ELF-1 (cell line): ENCODE measurements around the gene SLC39A7.
"Not testable (repeated sequence)": the region's sequence is repeated elsewhere in the genome, so short reads cannot be mapped to it uniquely, and the experiment has no call there.

ENCODE experiments used
- DNase-seq: peaks from one replicate; pipeline ENCODE4 v3.0.0-alpha.2; 2016; ENCODE audit warnings: low read depth, low spot score

The SLC39A7 gene

DNA sequence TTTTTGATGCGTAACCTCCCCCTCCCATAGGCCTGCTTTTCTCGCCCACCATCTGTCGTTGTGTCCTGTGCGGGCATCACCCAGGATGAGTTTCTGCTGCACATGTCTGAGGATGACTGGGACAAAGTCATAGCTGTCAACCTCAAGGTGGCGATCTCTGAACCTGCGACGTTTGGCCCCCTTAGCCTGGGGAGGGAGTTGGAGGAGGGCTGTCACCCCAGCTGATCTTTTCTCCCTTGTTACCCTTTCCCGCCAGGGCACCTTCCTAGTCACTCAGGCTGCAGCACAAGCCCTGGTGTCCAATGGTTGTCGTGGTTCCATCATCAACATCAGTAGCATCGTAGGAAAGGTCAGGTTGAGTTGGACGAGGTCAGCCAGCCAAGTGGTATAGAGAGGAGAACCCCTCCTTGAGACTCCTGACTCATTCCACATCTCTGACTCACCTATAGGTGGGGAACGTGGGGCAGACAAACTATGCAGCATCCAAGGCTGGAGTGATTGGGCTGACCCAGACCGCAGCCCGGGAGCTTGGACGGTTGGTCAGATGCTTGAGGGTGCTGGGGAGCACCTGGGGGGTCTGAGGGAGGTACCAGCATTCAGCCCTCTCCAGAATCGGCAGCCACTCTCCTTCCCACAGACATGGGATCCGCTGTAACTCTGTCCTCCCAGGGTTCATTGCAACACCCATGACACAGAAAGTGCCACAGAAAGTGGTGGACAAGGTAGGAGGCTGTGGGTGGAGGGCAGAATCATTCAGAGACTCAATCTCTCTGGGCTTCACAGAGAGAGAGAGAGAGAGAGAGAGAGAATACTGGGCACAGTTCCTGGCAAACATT lies 4.7 kb downstream of the SLC39A7 start:
- DNase-seq = no peak

DNA sequence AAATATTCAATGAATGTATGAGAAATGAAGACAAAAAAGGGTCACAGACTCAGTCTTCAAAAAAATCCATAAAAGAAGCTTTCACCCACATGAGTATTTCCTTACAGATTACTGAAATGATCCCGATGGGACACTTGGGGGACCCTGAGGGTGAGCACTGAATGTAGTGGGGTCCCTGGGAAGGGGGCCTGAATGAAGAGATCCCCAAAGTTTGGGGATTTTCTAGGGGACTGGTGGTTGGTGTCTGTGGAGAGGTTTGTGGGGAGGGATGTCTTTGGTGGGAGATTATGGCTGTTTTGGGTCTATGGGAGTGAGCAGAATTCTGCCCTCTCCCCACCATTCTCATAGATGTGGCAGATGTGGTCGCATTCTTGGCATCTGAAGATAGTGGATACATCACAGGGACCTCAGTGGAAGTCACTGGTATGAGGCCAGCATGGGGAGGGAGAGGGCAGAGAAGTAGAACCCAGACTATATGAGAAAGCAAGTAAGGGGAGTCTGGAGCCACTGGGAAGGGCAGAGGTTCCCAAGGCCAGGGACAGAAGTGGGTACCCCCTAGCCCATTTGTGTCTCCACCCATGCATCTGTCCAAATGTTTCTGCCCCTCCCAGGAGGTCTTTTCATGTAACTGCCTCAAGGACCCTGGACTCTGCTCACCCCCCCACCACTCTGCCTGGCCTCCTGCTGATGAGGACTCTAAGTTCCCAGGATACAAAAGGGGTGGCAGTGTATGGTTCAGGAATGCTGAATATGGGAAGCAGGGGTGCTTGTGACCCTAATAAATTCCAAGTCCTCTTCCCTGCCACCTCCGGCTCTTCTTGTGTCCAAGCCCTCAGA lies 5.6 kb downstream of the SLC39A7 start:
- DNase-seq = no peak

DNA sequence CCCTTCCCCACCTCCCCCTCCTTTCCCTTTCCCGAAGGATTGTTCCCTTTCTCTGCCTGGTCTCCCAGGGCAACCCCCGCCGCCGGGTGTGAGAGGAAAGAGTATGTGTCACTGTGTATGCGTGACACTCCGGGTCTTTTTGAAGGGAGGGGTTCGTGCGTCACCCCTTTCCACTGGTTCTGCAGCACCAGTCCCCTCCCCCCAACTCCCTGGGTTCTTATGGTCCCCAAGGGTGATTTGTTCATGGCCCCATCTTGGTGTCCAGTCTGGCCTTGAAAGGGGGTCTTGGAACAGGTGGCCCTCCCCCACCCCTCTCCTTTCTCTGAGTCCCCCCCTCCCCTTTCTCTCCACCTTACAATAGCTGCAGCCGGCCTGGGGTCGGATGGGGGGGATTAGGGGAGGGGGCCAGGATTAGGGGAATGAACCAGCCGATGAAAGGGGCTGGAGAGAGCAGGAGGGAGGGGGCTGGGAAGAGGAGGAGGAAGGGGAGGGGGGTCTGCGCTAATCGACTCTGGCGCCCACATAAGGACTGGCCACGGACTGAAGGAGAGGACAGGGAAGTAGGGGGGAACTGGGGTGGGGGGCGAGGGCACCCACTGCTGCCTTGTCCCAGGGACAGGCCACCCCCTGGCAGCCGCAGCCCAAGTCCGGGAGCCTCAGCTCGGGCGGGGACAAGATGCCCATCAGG lies 6.3 kb downstream of the SLC39A7 start:
- no peak for DNase-seq

DNA sequence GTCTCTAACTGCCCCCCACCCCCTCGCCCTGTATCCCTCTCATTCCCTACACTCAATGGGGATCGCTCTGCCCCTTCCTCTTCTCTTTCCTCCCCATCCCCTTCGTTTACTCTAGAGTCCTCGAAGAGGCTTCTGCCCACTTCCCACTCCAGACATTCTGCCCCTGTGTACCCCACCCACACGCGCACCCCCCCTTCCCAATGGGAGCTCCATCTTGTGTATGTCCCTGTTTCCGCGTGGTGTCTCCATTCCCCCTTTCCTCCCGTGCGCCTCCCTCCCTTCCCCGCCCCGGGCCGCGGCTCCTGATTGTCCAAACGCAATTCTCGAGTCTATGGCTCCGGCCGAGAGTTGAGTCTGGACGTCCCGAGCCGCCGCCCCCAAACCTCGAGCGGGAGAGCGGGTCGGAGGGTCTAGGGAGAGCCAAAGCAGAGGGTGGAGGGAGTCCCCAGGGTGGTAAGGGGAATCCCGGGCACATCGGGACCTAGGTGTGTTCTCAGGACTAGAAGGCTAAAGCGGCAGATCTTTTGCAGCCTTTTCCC lies 7.0 kb downstream of the SLC39A7 start:
- no peak for DNase-seq

DNA sequence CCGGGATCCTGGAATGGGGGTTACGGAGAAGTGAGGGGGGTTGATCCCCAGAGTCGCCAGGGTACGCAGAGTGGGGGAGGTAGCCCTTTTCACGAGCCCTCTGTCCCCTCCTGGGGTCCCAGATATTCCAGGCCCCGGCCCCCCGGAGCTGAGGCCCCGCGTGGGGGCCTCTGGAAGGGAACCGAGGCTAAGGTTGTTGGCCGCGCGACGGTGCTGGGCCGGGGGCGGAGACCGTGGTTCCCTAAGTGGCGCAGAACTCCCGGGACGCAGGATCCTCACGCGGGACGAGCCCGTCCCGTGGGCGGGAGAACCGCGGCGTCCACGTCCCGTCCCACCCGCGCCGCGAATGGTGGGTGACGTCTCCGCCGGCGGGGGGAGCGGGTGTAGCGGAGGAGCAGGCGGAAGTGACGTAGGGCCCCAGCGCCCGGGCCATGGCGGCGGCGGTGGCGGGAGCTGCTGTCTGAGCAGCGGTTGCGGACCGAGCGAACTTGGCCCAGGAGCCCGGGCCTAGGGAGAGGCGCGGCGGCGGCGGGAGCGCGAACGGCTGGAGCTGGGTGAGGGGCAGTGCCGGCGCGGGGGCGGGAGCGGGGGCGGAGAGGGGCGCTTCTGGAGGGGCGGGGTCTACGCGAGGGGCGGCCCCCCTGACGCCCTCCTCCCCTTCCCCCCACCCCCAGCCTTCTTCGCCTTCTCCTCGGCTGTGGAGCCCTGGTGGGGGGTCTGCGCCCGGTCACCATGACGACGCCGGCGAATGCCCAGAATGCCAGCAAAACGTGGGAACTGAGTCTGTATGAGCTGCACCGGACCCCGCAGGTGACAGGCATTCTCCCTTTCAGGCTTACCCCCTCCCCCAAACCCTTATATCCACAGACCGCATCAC lies 7.7 kb downstream of the SLC39A7 start, which contains the start of gene RING1:
Gene RING1 (plus strand): TSS at position 410 of the 877 bp plus-strand sequence. CDS start 323 bp downstream, at position 733.
- DNase-seq = peak; percentile 72

DNA sequence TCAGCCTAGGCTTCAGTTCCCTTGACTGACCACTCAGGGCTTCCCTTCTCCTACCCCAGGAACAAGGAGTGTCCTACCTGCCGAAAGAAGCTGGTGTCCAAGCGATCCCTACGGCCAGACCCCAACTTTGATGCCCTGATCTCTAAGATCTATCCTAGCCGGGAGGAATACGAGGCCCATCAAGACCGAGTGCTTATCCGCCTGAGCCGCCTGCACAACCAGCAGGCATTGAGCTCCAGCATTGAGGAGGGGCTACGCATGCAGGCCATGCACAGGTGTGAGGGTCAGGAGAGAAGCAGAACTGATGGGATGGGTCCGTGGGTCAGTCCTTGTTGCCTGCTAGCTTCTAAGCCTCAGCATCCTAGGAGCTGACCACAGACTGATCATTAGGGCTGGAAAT lies 9.2 kb downstream of the SLC39A7 start:
- no peak for DNase-seq

DNA sequence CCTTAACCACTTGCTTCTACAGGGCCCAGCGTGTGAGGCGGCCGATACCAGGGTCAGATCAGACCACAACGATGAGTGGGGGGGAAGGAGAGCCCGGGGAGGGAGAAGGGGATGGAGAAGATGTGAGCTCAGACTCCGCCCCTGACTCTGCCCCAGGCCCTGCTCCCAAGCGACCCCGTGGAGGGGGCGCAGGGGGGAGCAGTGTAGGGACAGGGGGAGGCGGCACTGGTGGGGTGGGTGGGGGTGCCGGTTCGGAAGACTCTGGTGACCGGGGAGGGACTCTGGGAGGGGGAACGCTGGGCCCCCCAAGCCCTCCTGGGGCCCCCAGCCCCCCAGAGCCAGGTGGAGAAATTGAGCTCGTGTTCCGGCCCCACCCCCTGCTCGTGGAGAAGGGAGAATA lies 10.5 kb downstream of the SLC39A7 start:
- DNase-seq = no peak

DNA sequence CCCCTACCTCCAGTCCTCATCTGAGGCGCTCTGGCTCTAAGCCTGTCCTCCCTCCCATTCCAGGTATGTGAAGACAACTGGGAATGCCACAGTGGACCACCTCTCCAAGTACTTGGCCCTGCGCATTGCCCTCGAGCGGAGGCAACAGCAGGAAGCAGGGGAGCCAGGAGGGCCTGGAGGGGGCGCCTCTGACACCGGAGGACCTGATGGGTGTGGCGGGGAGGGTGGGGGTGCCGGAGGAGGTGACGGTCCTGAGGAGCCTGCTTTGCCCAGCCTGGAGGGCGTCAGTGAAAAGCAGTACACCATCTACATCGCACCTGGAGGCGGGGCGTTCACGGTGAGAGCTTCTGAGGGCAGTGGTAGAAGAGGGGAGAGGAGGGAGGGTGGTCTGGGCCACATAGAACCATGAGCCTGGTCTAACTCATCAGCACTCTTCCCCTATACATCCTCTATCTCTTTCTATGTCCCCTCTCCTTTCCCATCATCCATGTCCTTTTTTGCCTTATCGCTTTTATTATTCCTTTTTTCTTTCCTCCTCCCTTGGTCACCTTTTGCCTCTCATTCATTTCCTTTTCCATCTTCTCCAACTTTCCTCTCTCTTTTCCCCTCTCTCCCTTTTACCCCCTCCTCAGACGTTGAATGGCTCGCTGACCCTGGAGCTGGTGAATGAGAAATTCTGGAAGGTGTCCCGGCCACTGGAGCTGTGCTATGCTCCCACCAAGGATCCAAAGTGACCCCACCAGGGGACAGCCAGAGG lies 11.2 kb downstream of the SLC39A7 start:
- no peak for DNase-seq

DNA sequence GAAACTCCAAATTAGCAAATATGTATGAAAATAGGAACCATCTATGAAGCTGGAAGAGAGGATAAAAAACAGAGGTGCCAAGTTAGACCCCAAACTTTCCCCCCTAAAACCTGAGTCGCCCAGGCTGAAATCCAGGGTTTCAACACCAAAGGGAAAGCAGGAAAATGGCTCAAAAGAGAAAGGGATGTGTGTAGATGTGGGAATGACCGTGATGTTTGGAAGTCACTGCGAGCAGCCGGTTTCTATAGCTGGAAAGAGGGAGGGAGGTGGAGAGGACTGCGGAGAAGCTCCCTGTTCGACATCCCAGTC lies 12.1 kb downstream of the SLC39A7 start:
- no peak for DNase-seq

DNA sequence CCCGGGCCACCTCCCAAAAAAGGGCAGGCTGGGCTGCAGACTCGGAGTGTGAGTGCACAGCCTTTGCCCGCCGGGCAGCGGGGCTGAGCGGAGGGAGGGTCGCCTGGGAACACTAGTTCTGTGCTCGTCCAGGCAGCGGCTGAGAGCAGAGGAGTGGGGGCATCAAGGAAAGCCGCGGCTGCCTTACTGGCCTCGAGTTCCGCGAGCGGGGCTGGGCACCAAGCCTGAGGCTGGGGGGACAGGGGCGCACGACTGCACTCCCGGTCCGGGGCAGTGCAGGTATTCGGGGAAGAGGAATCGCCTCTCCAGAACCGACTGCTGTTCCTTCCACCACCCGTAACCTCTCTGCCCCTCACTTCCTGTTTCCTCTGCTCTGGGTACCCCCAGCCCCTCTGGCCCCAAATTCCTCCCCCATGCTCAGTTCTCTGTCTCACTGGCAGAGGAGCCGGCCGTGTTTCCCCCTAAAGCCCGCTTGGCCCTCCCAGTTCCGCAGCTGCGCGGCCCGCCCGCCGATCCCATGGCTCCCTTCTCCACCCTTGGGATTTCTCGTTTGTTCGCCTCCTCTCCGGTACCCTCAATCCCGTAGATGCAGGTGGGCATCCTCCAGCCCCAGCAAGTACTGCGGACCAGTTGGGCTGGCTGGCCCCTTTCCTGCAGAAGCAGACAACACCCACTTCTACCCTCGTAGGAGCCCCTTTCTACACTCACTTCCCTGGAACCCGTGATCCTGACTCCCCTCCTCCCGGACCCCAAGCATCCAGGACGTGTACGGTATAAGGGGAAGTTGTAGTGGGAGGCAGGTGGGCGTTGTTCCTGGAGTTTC lies 12.7 kb downstream of the SLC39A7 start:
- peak; percentile 74 for DNase-seq

DNA sequence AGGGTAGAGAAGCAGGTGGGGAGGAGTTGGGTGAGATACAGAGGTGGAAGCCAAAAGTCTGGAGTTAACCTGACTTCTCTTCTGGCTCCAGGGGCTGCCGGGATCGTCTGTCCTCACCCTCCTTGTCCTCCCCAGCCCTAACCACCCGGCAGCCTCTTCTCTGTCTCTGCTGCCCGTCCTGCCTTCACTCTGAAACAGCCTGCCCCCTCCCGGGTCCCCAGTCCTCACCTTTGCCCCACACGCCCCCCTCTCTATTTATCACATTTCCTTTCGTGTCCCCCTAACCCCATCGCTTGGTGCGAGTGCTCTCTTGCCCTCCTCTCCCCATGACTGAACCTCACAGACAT lies 13.3 kb downstream of the SLC39A7 start:
- DNase-seq = no peak

DNA sequence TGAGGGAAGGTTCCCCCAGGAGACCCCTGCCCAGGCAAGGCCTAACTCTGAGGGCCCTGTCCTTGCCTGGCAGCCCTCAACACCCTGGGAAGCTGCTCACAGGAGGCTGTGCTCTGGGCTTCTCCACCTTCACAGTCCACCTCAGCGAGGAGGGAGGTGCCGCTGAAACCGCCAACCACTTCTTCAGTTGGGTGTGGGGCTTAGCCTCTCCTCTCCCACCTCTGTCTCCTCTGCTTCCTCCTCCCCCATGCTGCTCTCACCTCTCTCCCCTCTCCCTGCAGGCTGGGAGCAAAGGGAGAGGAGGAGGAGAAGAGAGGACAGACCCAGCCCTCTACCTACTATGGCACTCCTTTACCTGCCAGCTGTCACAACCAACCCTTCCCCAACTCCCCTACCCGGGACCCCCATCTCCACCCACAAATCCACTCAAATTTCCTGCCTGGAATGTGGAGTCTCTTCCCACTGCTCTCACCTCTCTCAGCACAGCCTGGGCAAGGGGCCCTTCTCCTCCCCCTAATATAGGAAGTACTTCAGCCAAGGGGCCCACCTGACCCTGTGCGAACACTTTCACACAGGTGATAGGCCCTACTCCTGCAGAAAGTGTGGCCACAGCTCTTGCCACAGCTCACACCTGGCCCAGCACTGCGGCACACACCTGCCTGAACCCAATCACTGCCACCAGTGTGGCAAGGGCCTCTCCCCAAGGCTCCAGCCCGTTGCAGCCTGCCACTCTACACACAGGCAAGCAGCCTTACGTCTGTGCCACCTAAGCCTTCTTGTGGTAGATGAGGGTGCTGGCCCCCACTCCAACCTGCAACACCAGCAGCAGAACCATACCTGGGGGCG lies 14.8 kb downstream of the SLC39A7 start:
- no peak for DNase-seq

DNA sequence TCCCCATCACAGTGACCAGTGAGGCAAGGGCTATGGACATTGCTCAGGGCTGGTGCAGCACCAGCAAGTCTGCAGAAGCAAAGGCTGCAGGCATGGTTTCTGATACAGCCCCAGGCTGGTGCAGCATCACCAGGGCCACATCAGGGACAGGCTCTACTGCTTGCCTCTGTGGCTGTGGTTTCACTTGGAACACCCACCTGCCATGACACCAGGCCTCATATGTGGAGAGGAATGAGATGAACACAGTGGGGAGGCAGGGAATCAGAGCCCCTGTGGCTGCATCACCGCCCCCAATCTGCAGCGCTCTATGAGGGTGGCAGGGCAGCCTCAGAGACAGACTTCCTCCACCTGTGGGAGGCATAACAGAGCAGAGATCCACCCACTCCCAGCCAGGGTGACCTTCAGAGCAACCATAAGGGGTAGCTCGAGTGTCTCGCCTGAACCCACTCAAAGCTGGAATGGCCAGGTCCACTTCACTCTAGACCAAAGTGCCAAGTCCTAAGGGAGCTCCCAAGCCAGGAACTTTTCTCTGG lies 15.5 kb downstream of the SLC39A7 start:
- DNase-seq = no peak

DNA sequence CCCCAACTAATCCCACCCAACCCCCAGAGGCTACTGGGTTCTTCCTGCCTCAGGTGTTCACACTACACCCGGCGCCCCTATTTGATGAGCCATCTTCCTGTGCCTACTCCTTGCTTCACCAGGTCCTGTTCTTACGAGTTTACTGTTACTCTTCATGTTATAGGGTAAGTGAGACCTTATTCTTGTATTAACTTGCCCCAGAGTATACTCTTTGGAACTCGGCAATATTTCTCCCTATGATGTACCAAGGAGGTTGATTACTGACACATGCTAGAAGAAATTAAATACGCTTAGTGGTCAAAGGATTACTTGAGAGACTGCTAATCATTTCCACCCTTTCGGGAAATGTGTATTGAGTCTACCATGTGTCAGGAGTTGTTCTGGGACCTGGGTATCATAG lies 16.6 kb downstream of the SLC39A7 start:
- no peak for DNase-seq

DNA sequence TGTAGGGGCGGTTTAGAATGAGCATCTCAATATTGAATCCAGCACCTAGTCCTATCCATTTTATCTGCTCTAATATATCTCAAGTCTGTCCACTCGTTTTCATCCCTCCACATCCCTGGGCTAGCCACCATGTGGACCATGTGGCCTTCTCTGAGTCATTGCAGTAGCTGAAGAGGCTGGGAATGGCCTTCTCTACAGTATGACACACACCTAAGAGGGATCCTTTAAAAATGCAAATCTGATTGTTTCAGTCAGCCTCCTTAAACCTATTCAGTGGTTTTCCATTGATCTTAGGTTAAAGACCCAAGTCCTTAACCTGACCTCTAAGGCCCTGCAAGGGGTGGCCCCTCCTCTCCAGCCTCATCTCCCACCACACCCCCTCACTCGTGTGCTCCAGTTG lies 17.0 kb downstream of the SLC39A7 start:
- DNase-seq = peak; percentile 27

DNA sequence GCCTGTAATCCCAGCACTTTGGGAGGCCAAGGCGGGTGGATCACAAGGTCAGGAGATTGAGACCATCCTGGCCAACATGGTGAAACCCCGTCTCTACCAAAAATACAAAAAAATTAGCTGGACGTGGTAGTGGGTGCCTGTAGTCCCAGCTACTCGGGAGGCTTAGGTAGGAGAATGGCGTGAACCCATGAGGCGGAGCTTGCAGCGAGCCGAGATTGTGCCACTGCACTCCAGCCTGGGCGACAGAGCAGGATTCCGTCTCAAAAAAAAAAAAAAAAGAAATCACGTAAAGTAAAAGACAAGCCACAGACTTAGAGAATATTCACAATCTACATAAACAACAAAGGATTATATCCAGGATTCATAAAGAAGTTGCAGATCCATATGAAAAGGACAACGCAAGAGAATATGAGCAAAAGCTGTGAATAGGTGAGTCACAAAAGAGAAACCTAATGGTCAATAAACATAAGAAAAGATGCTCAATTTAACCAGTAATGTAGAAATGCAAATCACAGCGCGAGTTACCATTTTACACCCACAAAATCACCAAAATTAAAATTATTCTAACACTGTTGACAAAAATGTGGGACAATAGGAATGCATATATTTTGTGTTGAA lies 25.9 kb downstream of the SLC39A7 start:
- not testable (repeated sequence) for DNase-seq

DNA sequence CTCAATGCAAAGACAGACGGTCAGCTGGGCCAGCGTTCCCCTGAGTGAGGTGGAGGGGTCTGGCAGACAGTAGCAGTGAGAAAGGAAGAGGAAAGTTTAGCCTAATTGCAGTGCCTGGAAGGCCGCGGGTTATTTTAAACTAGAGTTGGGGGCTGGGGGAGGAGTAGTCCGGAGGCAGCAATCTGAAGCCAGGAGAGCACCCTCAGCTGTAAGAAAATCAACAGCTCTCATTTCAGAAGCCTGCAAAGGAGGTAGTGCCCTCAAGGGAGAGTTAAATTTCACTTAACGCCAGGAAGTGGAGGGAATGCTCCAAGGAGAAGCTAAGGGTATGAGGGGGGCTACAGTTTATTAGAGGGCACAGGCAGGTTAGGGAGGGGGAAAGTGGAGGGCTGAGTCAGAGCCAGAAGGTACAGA lies 34.6 kb downstream of the SLC39A7 start:
- peak; percentile 82 for DNase-seq

DNA sequence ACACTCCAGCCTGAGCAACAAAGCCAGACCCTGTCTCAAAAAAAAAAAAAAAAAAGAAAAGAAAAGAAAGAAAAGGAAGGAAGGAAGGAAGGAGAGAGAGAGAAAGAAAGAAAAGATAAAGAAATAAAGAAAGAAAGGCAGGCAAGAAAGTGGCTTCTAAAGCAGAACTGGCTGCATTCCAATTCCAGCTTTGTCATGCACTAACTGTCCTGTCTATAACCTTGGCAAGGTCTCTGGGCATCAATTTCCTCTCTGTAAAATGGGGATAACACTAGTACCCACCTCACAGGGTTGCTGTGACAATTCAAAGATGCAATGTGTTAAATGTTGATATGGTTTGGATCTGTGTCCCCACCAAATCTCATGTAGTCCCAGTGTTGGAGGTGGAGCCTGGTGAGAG lies 35.7 kb downstream of the SLC39A7 start:
- DNase-seq = no peak
